ENCODE results near the gene MDFIC.

GRCh38 chr7:114931656-114932011 is 9.7 kb downstream of the MDFIC start:
- TF ChIP-seq CTCF (IDR thresholded peaks at IDR 0.05) (no peak), POLR2A (IDR thresholded peaks at IDR 0.05) (no peak)

Measured in thyroid gland (tissue), 4 donors.